ENCODE results near the gene RBM3. TPM values are rescaled to one million over a fixed set of nuclear protein-coding genes. Genes with fewer than 3 reads are reported as not detected.

RBM3 gene
- total and polyA plus RNA-seq, 11 donors, result 34.5 to 187 (median 111) TPM

DNA sequence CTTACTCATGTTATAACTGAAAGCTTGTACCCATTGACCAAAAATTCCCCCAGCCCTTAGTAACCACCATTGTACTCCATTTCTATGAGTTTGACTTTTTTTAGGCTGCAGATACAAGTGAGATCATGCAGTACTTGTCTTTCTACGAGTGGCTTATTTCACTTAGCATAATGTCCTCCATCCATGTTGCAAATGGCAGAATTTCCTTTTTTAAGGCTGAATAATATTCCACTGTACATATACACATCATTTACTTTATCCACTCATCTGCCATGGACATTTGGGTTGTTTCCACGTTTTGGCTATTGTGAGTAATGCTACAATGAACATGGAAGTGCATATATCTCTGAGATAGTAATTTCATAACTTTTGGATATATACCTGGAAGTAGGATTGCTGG is 10.4 kb downstream of the RBM3 start:
- TF ChIP-seq, protein P1, sequence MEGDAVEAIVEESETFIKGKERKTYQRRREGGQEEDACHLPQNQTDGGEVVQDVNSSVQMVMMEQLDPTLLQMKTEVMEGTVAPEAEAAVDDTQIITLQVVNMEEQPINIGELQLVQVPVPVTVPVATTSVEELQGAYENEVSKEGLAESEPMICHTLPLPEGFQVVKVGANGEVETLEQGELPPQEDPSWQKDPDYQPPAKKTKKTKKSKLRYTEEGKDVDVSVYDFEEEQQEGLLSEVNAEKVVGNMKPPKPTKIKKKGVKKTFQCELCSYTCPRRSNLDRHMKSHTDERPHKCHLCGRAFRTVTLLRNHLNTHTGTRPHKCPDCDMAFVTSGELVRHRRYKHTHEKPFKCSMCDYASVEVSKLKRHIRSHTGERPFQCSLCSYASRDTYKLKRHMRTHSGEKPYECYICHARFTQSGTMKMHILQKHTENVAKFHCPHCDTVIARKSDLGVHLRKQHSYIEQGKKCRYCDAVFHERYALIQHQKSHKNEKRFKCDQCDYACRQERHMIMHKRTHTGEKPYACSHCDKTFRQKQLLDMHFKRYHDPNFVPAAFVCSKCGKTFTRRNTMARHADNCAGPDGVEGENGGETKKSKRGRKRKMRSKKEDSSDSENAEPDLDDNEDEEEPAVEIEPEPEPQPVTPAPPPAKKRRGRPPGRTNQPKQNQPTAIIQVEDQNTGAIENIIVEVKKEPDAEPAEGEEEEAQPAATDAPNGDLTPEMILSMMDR (IDR thresholded peaks at IDR 0.05), result no peak
- no peak for TF ChIP-seq POLR2A (IDR thresholded peaks at IDR 0.05)
- no peaks in the 10 kb centered on the region for H3K27me3 ChIP-seq
- DNase-seq (no peak), ATAC-seq (no peak)
- WGBS, 4 donors, result 43 to 65% (median 51%) methylated on average over 2 of the region's 2 CpGs
- H3K9me3 ChIP-seq, result no peaks in the 10 kb centered on the region
- H3K4me1 ChIP-seq, result peaks cover 0 to 2% (median 0%) of the 10 kb centered on the region in 12 donors
- H3K4me3 ChIP-seq, result no peak overlapping the region
- no peak overlapping the region for H3K27ac ChIP-seq
- intact Hi-C loops (cut with DNase I), result no loop called here
- H3K36me3 ChIP-seq, result peaks cover 0 to 2% (median 0%) of the 10 kb centered on the region in 9 donors

DNA sequence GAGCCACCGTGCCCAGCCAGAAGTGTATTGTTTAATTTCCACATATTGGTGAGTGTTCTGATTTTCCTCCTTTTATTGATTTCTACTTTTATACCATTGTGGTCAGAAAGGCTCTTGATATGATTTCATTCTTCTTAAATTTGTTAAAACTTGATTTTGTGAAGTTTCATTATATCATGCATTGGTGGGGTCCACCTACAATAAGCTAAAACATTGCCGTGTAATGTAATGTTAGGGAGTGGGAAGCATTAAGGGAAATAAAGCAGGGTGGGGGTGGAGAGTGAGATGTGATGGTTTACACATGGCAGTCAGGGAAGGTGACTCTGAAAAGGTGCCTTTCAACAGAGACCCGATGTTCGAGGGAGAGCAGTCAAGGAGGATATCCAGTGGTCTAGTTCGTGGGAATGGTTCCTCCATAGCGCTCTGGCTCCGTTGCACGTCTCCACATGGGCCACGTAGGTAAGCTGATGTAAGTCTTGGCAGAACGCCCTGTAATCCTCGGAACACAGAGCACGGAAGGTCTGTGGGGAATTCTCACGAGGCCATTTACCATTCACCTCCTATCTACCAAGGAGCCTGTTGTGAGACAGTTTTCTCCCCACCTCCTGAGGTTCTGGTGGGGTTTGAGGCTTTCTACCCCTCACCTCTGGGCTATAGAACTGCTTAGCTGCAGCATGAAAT is 15.3 kb downstream of the RBM3 start:
- Histone ChIP-seq H3K9me3 (no peaks in the 10 kb centered on the region), H3K4me3 (peak overlapping the region in 2 of 12 donors; percentile 6 to 24), H3K27me3 (peaks cover 0 to 5% (median 0%) of the 10 kb centered on the region in 9 donors), H3K36me3 (no peaks in the 10 kb centered on the region), H3K4me1 (peaks cover 0 to 23% (median 0%) of the 10 kb centered on the region in 12 donors), H3K27ac (peak overlapping the region; percentile 5 to 91 (median 72))
- ATAC-seq, result peak; percentile 26 to 61 (median 60)
- TF ChIP-seq POLR2A (IDR thresholded peaks at IDR 0.05), result peak in 1 of 2 donors; percentile 27
- TF ChIP-seq, protein P1 (IDR thresholded peaks at IDR 0.05), result no peak
- intact Hi-C loops (cut with DNase I), result loop anchor here in 1 of 10 donors (2.0 to 10.0 kb wide), 2 partner anchors 15 to 55 kb away; partner anchors contain the start of genes RBM3 and TBC1D25
- WGBS, 4 donors, result 34 to 65% (median 45%) methylated on average over 13 of the region's 13 CpGs
- DNase-seq, result peak in 1 of 5 donors; percentile 49

GRCh38 chrX:48590203-48591103 is 16.2 kb downstream of the RBM3 start:
- TF ChIP-seq POLR2A (IDR thresholded peaks at IDR 0.05), result no peak
- TF ChIP-seq, protein P1 (IDR thresholded peaks at IDR 0.05), result no peak
- 84 to 93% (median 88%) methylated on average over 21 of the region's 21 CpGs for WGBS, 4 donors
- Histone ChIP-seq H3K9me3 (no peaks in the 10 kb centered on the region), H3K4me3 (peak overlapping the region in 2 of 12 donors; percentile 6 to 24), H3K36me3 (no peaks in the 10 kb centered on the region), H3K27me3 (peaks cover 0 to 5% (median 0%) of the 10 kb centered on the region in 9 donors), H3K4me1 (peaks cover 0 to 23% (median 0%) of the 10 kb centered on the region in 12 donors), H3K27ac (peak overlapping the region; percentile 66 to 91 (median 72))
- ATAC-seq, result peak in 3 of 4 donors; percentile 7 to 24 (median 13)
- intact Hi-C loops (cut with DNase I), result loop anchor here in 1 of 10 donors (2.0 to 10.0 kb wide), 2 partner anchors 16 to 56 kb away; partner anchors contain the start of genes RBM3 and TBC1D25
- no peak for DNase-seq

Data from heart left ventricle (tissue), 16 donors.